Ishikawa (cell line): Measurements from ENCODE around the gene ATXN7.

Source experiments
- CEBPB ChIP-seq: IDR thresholded peaks from 2 replicates; pipeline ENCODE4 v1.6.1; 2012
- CREB1 ChIP-seq: IDR thresholded peaks from 2 replicates; pipeline ENCODE4 v1.6.1; 2012; ENCODE audit warnings: low read depth
- EP300 ChIP-seq: IDR thresholded peaks from 2 replicates; pipeline ENCODE4 v1.6.1; 2012; ENCODE audit warnings: borderline replicate concordance
- NFIC ChIP-seq: IDR thresholded peaks from 2 replicates; pipeline ENCODE4 v1.6.1; 2012
- REST ChIP-seq: IDR thresholded peaks from 2 replicates; pipeline ENCODE4 v1.6.1; 2012; ENCODE audit warnings: low read depth, mild to moderate bottlenecking
- YY1 ChIP-seq: IDR thresholded peaks from 2 replicates; pipeline ENCODE4 v1.6.1; 2012; ENCODE audit warnings: low read depth
- TF ChIP-seq, protein P1 (sequence below): IDR thresholded peaks from 2 replicates; pipeline ENCODE4 v1.6.1; 2012

- TF ChIP-seq YY1 (no peak), REST (no peak), CREB1 (no peak), NFIC (no peak), EP300 (no peak), CEBPB (no peak)
- TF ChIP-seq, protein P1, sequence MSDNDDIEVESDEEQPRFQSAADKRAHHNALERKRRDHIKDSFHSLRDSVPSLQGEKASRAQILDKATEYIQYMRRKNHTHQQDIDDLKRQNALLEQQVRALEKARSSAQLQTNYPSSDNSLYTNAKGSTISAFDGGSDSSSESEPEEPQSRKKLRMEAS = no peak
These were observed 127.1 kb downstream of the ATXN7 start for GRCh38 chr3:63990733-63991132.
